ENCODE measurements around the gene CDKAL1.

- TF ChIP-seq PATZ1 (CRISPR knock-in tag; IDR thresholded peaks at IDR 0.05; ENCODE audit: borderline replicate concordance) (no peak), PPARA (CRISPR knock-in tag; IDR thresholded peaks at IDR 0.05; ENCODE audit: borderline replicate concordance) (no peak), ZFP30 (CRISPR knock-in tag; IDR thresholded peaks at IDR 0.05) (no peak), ZFP3 (CRISPR knock-in tag; IDR thresholded peaks at IDR 0.05) (no peak)
These were observed 7.1 kb downstream of the CDKAL1 start for GRCh38 chr6:20541382-20541781.

All from SK-N-SH treated with all-trans-retinoic acid at 6 μM for 48 hours (cell line).